GM12872 (cell line): ENCODE results near the gene NFE2L2.

ENCODE experiments used
- TF ChIP-seq, protein P1 (sequence below): IDR thresholded peaks from 3 replicates; pipeline ENCODE4 v1.5.1; 2011; ENCODE audit warnings: low read depth, mild to moderate bottlenecking, low read length, moderate library complexity; ENCODE audit not compliant: insufficient read depth

Gene NFE2L2

DNA sequence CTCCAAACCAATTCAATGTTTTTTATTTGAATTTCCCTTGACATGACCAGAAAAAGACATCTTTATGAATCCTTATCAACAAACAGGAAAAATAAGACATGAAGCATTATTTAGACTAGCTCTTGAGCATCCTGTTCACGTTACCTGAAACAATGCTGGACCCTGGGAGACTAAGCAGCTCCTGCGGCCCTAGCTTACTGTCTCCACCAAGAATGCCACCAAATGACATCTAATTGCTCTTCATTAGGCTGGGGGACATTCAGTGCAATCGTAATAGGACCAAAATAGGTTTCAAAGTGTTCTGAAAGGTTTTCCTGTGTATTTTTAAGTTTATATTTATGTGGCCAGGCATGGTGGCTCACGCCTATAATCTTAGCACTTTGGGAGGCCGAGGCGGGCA lies 25.5 kb downstream of the NFE2L2 start:
- TF ChIP-seq, protein P1, sequence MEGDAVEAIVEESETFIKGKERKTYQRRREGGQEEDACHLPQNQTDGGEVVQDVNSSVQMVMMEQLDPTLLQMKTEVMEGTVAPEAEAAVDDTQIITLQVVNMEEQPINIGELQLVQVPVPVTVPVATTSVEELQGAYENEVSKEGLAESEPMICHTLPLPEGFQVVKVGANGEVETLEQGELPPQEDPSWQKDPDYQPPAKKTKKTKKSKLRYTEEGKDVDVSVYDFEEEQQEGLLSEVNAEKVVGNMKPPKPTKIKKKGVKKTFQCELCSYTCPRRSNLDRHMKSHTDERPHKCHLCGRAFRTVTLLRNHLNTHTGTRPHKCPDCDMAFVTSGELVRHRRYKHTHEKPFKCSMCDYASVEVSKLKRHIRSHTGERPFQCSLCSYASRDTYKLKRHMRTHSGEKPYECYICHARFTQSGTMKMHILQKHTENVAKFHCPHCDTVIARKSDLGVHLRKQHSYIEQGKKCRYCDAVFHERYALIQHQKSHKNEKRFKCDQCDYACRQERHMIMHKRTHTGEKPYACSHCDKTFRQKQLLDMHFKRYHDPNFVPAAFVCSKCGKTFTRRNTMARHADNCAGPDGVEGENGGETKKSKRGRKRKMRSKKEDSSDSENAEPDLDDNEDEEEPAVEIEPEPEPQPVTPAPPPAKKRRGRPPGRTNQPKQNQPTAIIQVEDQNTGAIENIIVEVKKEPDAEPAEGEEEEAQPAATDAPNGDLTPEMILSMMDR: no peak

DNA sequence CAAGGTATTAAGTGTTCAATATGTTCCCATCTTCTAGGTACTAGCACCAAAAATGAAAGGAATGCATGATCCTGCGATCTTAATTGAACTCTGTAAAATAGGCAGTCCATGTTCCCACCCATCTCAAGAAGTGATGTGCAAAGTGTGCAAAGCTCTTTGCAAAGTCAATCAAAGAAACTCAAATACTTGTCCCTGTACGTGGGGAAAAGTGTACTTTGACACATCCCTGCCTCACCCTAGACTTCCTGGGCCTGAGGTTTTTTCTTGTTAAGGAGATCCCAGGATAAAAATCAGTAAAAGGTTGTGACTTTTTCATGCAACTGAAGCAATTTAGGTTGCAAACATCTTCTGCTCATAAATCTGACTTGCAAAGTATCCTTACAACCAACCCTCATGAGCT lies 26.6 kb downstream of the NFE2L2 start:
- TF ChIP-seq, protein P1: no peak

DNA sequence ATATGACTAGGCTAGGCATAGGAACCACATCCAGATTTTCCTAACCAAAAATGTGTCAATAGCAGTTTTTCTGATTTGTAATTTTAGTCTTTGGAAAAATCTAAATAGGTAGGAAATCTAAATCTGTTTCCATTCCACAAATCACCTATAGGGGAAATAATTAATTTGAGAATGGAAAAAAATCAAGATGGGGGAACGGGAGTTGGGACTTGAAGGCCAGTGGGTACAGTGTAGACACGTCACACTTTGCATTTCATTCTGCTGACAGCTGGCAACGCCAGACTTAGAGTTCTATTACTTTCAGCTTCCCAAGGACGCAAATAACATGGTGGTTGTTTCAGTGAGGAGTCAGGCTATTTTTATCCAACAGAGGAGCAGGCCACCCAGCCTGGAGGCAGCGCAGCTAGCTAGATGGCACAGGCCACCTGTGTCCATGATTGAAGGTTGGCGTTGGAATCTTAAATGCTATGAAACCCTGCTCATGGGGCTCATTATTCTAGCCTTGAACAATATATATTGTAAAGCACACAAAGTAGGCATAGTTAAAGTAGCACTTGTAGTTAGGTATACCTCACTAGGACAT lies 28.6 kb downstream of the NFE2L2 start:
- TF ChIP-seq, protein P1: no peak

DNA sequence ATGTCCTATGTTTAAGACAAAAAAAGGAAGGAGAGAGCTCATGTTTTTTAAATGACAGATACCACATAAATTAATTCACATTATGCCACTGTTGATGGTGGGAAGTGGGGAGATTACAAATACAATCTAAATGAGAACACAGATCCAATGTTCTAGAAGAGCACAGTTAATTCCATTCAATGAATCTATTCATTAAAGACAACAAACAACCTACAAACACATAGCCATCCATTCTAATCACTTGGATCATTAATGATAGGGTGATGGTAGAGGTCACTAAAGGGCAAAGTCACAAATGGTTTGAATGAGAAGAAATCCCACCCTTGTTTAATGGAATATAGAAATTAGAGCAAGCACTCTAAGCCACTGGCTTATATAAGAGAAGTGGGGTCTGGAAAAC lies 30.3 kb downstream of the NFE2L2 start:
- TF ChIP-seq, protein P1: no peak

DNA sequence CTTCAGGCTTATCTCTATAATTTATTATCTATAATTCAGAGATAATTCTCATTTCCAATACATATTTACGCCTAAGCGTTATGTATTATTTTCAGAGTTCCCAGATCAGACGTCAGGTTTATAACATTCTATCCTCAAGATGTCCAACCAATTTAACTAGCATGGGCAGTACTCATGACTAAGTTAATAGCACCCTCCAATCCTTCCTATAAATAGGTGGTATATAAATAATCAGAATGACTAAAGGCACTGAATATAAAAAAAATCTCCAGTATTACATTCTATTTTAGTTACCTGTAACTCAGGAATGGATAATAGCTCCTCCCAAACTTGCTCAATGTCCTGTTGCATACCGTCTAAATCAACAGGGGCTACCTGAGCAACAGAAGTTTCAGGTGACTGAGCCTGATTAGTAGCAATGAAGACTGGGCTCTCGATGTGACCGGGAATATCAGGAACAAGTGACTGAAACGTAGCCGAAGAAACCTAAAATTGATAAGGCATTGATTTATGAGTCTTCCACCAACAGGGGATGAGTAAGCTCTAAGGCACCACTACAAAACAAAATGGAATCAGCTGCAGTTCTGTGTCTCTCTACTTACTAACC lies 32.3 kb downstream of the NFE2L2 start:
- TF ChIP-seq, protein P1: no peak

DNA sequence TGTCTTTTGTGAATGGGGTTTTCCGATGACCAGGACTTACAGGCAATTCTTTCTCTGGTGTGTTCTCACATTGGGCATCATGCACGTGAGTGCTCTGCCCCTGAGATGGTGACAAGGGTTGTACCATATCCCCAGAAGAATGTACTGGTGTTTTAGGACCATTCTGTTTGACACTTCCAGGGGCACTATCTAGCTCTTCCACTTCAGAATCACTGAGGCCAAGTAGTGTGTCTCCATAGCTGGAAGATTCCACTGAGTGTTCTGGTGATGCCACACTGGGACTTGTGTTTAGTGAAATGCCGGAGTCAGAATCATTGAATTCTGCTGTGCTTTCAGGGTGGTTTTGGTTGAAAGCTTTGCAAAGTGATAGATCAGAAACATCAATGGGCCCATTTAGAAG lies 33.3 kb downstream of the NFE2L2 start:
- TF ChIP-seq, protein P1: no peak

DNA sequence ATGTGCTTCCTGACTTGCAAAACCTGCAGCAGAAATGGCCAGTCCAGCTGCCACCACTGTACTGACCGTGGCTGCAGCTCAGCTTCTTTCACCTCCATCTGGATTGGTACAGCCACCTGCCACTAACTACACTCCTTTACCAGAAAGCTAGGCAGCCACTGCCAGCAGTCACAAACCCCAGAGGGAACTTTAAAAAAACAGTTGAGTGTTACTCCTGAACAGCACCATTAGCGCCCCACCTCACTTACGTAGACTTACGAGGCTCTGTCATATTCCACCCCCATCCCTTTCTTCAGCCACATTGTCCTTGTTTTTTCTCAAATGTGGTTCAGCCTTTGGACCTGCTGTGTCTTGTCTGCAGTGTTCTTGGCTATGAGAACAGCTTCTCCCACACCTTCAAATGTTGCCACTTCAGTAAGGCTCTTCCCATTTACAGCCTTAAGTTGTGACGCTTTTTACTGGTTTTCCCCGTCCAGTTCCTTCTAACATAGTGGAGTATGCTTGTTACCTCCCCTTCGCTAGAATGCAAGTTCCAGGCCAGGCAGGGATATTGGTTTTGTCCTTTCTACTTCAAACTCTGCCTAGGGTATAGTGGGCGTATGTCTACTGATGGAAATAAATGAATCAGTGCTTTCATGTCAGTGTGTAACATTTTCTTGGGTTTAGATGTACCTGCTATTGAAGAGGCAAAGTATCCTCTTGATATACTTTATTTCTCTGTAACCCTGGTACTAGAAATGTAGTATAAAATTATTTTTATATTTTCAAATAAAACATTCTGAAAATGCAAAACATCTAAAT lies 34.9 kb downstream of the NFE2L2 start:
- TF ChIP-seq, protein P1: no peak
